Heart left ventricle (tissue), 16 donors: ENCODE data around the gene ST3GAL2. TPM values are rescaled to one million over a fixed set of nuclear protein-coding genes. Genes with fewer than 3 reads are reported as not detected.

Experiments used
- ATAC-seq, 4 donors: fragments of 200-7000 bp; cut with Tn5 transposase; one replicate each; pipeline ENCODE4 v1.9.1; 2020 to 2022; ENCODE audit warnings: moderate library complexity in 4 of 4, mild to moderate bottlenecking in 3 of 4, moderate number of reproducible peaks in 1 of 4
- DNase-seq, 5 donors: peaks; one replicate each; pipeline ENCODE4 v3.0.0-alpha.2; 2020
- H3K27ac ChIP-seq, 12 donors: fragments of 200-600 bp; sonication (generic) in 4 of 12; one replicate each; pipeline versions ENCODE4 v1.5.0 to v1.8.0; 2016 to 2022; ENCODE audit warnings: mild to moderate bottlenecking in 2 of 12
- H3K27me3 ChIP-seq, 9 donors: fragments of 200-600 bp; sonication (generic) in 2 of 9; one replicate each; pipeline versions ENCODE4 v1.5.1 to v1.8.0; 2016 to 2022; ENCODE audit warnings: mild to moderate bottlenecking in 3 of 9
- H3K36me3 ChIP-seq, 9 donors: fragments of 200-600 bp; sonication (generic) in 2 of 9; one replicate each; pipeline versions ENCODE4 v1.5.0 to v1.8.0; 2018 to 2022; ENCODE audit warnings: mild to moderate bottlenecking in 2 of 9
- H3K4me1 ChIP-seq, 12 donors: fragments of 200-600 bp; sonication (generic) in 4 of 12; one replicate each; pipeline versions ENCODE4 v1.5.0 to v1.8.0; 2016 to 2022; ENCODE audit warnings: mild to moderate bottlenecking in 3 of 12
- H3K4me3 ChIP-seq, 12 donors: fragments of 200-600 bp; sonication (generic) in 4 of 12; one replicate each; pipeline versions ENCODE4 v1.5.0 to v1.8.0; 2017 to 2022; ENCODE audit warnings: mild to moderate bottlenecking in 9 of 12, moderate library complexity in 4 of 12
- H3K9me3 ChIP-seq, 12 donors: fragments of 200-600 bp; sonication (generic) in 4 of 12; one replicate each; pipeline versions ENCODE4 v1.5.0 to v1.8.0; 2016 to 2022; ENCODE audit warnings: mild to moderate bottlenecking in 1 of 12
- POLR2A ChIP-seq, 2 donors: fragments of 450-650 bp; IDR thresholded peaks; one replicate each; pipeline ENCODE4 v1.6.1; 2017; ENCODE audit warnings: antibody characterized with exemption in 2 of 2, mild to moderate bottlenecking in 2 of 2, moderate library complexity in 2 of 2
- WGBS, 4 donors: extraction: QIAGEN DNeasy Blood & Tissue Kit in 2 of 4; methylation state at CpG; one replicate each; pipeline versions ENCODE4 v1.1.5 to v1.1.7; 2013 to 2018; 5-methylcytosine and 5-hydroxymethylcytosine counted together
- intact Hi-C, 10 donors: fragments of 100-400 bp; cut with DNase I; formaldehyde crosslinking; loops; one replicate each; pipeline versions ENCODE4 v1.11.1 to v1.14.2; 2022
- polyA plus RNA-seq, 2 donors: library from polyadenylated mRNA; stranded (reverse); fragments of 200-250 nt; gene quantifications; one replicate each; pipeline ENCODE4 v1.2.3, GENCODE V29; 2013
- total RNA-seq, 9 donors: library from RNA; depleted of rRNA in 2 of 9; stranded (reverse); fragments of >200 nt in 2 of 9; fragmentation: NEBNext Ultra II Directional in 3 of 9; extraction: Animal tissue kit (Norgen Biotek cat#: 25700) in 3 of 9; gene quantifications; one replicate each; pipeline versions ENCODE4 v1.1.0 to v1.2.4, GENCODE V29; 2016 to 2023
- TF ChIP-seq, protein P1 (sequence below), 12 donors: fragments of 200-600 bp; sonication (generic) in 4 of 12; IDR thresholded peaks; one replicate each; pipeline versions ENCODE4 v1.5.0 to v1.8.0; 2018 to 2022; ENCODE audit warnings: antibody characterized with exemption in 12 of 12, mild to moderate bottlenecking in 5 of 12
- donor health status: ischemic (EF 13 %, LVEDD 7.1; RV severe dilation, severe dysfunction).
- donor health status: healthy with polysubstance abuse.
- donor health status: DM: no; HTN: yes; CAD: no.
- donor health status: DM: no; HTN: no; CAD: no.
- donor health status: ischemic (EF 25% LVEDD 6.9; RV normal size, moderate dysfunction).
- donor health status: ischemic (EF 25% LVEDD 5.7; RV mildly dilated, moderate dysfunction).
- donor health status: healthy.
- donor health status: DM: yes; HTN: yes; CAD: no.
- donor health status: ischemic (EF 35%, LVEDD 5.7; RV mildly dilated, moderate dysfunction).
- donor health status: nonischemic (EF 11% LVEDD 7.7; RV severe dilation, severe dysfunction).
- donor health status: DM: yes; HTN: yes; CAD: no.
- donor health status: PGD.
- donor health status: ischemic (EF 29% LVEDD 5.4; RV normal size, mild dysfunction).
- donor health status: nonischemic (EF 23%, LVEDD 6.1; RV moderate dilation, normal function).

The ST3GAL2 gene
- total and polyA plus RNA-seq, 11 donors, result 8.4 to 44.6 (median 20.1) TPM

GRCh38 chr16:70375636-70376611, 63.0 kb downstream of the ST3GAL2 start:
- Histone ChIP-seq H3K4me3 (no peak overlapping the region), H3K27ac (no peak overlapping the region), H3K36me3 (peaks cover 0 to 66% (median 56%) of the 10 kb centered on the region in 9 donors), H3K4me1 (peaks cover 0 to 20% (median 13%) of the 10 kb centered on the region in 12 donors), H3K9me3 (no peaks in the 10 kb centered on the region), H3K27me3 (no peaks in the 10 kb centered on the region)
- intact Hi-C loops, result loop anchor here in 5 of 10 donors (10.0 kb wide), 1 partner anchor 279 kb away; no protein-coding TSS in a partner anchor
- DNase-seq (no peak), ATAC-seq (no peak)
- WGBS, 4 donors, result 86 to 90% (median 88%) methylated on average over 16 of the region's 16 CpGs
- TF ChIP-seq POLR2A (IDR thresholded peaks at IDR 0.05), result no peak
- TF ChIP-seq, protein P1, sequence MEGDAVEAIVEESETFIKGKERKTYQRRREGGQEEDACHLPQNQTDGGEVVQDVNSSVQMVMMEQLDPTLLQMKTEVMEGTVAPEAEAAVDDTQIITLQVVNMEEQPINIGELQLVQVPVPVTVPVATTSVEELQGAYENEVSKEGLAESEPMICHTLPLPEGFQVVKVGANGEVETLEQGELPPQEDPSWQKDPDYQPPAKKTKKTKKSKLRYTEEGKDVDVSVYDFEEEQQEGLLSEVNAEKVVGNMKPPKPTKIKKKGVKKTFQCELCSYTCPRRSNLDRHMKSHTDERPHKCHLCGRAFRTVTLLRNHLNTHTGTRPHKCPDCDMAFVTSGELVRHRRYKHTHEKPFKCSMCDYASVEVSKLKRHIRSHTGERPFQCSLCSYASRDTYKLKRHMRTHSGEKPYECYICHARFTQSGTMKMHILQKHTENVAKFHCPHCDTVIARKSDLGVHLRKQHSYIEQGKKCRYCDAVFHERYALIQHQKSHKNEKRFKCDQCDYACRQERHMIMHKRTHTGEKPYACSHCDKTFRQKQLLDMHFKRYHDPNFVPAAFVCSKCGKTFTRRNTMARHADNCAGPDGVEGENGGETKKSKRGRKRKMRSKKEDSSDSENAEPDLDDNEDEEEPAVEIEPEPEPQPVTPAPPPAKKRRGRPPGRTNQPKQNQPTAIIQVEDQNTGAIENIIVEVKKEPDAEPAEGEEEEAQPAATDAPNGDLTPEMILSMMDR (IDR thresholded peaks at IDR 0.05), result no peak

DNA sequence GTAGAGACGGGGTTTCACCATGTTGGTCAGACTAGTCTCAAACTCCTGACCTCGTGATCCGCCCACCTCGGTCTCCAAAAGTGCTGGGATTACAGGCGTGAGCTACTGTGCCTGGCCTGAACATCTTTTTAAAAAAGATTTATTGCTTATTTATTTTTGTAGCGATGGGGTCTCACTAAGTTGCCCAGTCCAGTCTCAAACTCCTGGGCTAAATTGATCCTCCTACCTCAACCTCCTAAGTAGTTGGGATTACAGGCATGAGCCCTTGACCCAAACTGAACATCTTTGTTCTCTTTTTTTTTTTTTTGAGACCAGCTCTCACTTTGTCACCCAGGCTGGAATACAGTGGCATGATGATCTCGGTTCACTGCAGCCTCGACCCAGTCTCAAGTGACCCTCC, 64.7 kb downstream of the ST3GAL2 start:
- Histone ChIP-seq H3K36me3 (peaks cover 0 to 82% (median 71%) of the 10 kb centered on the region in 9 donors), H3K9me3 (no peaks in the 10 kb centered on the region), H3K4me3 (no peak overlapping the region), H3K27ac (no peak overlapping the region), H3K27me3 (no peaks in the 10 kb centered on the region), H3K4me1 (peaks cover 0 to 3% (median 0%) of the 10 kb centered on the region in 12 donors)
- DNase-seq (no peak), ATAC-seq (no peak)
- WGBS, 4 donors, result 95 to 97% (median 96%) methylated on average over 8 of the region's 8 CpGs
- TF ChIP-seq POLR2A (IDR thresholded peaks at IDR 0.05), result no peak
- TF ChIP-seq, protein P1 (IDR thresholded peaks at IDR 0.05), result no peak
- intact Hi-C loops, result loop anchor here in 7 of 10 donors (5.0 to 10.0 kb wide), 3 partner anchors 98 to 281 kb away; no protein-coding TSS in a partner anchor

DNA sequence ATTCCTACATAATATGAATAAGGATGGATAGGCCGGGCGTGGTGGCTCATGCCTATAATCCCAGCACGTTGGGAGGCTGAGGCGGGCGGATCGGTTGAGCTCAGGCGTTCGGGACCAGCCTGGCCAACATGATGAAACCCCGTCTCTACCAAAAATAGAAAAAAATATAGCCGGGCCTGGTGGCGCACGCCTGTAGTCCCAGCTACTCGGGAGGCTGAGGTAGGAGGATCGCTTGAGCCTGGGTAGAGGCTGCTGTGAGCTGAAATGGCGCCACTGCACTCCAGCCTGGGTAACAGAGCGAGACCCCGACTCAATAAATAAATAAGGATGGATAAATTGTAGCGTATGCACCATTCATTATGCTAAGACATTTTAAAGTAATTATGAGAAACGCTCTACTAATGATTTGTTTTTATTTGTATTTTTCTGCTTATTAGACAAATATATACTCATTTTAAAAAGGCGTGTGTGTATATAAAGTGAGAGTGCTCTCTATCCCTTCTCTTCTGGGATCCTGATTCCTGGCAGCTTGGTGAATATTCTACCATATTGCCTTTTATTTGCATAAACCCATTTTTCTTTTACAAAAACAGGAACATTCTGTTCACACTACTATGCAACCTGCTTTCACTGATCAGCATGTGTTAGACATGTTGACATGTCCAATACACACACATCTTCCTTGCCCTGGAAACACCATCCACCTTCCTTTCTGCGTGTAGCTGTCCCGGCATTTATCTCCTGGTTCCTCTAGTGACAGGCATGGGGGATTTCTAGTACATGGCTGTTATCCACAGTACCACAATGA, 65.8 kb downstream of the ST3GAL2 start:
- no peaks in the 10 kb centered on the region for H3K27me3 ChIP-seq
- H3K36me3 ChIP-seq, result peaks cover 0 to 89% (median 81%) of the 10 kb centered on the region in 9 donors
- H3K9me3 ChIP-seq, result no peaks in the 10 kb centered on the region
- ATAC-seq (no peak), DNase-seq (no peak)
- TF ChIP-seq, protein P1 (IDR thresholded peaks at IDR 0.05), result no peak
- TF ChIP-seq POLR2A (IDR thresholded peaks at IDR 0.05), result no peak
- 93 to 96% (median 95%) methylated on average over 22 of the region's 22 CpGs for WGBS, 4 donors
- H3K27ac ChIP-seq, result no peak overlapping the region
- no peak overlapping the region for H3K4me3 ChIP-seq
- intact Hi-C loops, result loop anchor here in 7 of 10 donors (5.0 to 10.0 kb wide), 3 partner anchors 99 to 282 kb away; no protein-coding TSS in a partner anchor
- H3K4me1 ChIP-seq, result no peaks in the 10 kb centered on the region
